Esophagus (tissue), 2 donors: Measurements from ENCODE around the gene TANGO6. TPM values are rescaled to one million over a fixed set of nuclear protein-coding genes. Genes with fewer than 3 reads are reported as not detected.
A peak's percentile ranks its signal among the peaks of the same experiment; 100 is the strongest.

Experiments used
- H3K27ac ChIP-seq, 2 donors: one replicate each; pipeline ENCODE4 v1.5.1; 2013; ENCODE audit warnings: low read depth in 2 of 2, mild to moderate bottlenecking in 2 of 2, inconsistent platforms in 1 of 2, low read length in 1 of 2, moderate library complexity in 1 of 2
- H3K27me3 ChIP-seq, 2 donors: one replicate each; pipeline ENCODE4 v1.6.1; 2013; ENCODE audit warnings: low read length in 2 of 2, control low read depth in 1 of 2, mild to moderate bottlenecking in 1 of 2; ENCODE audit not compliant: insufficient read depth in 2 of 2, control insufficient read depth in 1 of 2
- H3K36me3 ChIP-seq, 2 donors: one replicate each; pipeline ENCODE4 v1.6.1; 2013; ENCODE audit warnings: low read length in 1 of 2; ENCODE audit not compliant: control insufficient read depth in 2 of 2, insufficient read depth in 2 of 2
- H3K4me1 ChIP-seq, 2 donors: one replicate each; pipeline ENCODE4 v1.6.1; 2013; ENCODE audit warnings: low read length in 1 of 2; ENCODE audit not compliant: control insufficient read depth in 2 of 2, insufficient read depth in 2 of 2
- H3K4me3 ChIP-seq, 2 donors: one replicate each; pipeline ENCODE4 v1.5.1; 2013; ENCODE audit warnings: low read length in 2 of 2, mild to moderate bottlenecking in 2 of 2, low read depth in 1 of 2, moderate library complexity in 1 of 2
- H3K9me3 ChIP-seq, 2 donors: one replicate each; pipeline ENCODE4 v1.6.1; 2013; ENCODE audit warnings: mild to moderate bottlenecking in 2 of 2, low read depth in 1 of 2, low read length in 1 of 2, moderate library complexity in 1 of 2; ENCODE audit not compliant: control insufficient read depth in 2 of 2, insufficient read depth in 1 of 2
- WGBS, 2 donors: extraction: QIAGEN DNeasy Blood & Tissue Kit; methylation state at CpG; one replicate each; pipeline ENCODE4 v1.1.7; 2013; 5-methylcytosine and 5-hydroxymethylcytosine counted together
- polyA plus RNA-seq, 2 donors: library from polyadenylated mRNA; stranded (reverse); fragments of 200-250 nt; gene quantifications; one replicate each; pipeline ENCODE4 v1.2.3, GENCODE V29; 2013
- donor health status: healthy with polysubstance abuse.
- donor health status: Bipolar disorder and iron deficiency.

Gene TANGO6
- polyA plus RNA-seq, 2 donors = 2.2 to 4.8 TPM

DNA sequence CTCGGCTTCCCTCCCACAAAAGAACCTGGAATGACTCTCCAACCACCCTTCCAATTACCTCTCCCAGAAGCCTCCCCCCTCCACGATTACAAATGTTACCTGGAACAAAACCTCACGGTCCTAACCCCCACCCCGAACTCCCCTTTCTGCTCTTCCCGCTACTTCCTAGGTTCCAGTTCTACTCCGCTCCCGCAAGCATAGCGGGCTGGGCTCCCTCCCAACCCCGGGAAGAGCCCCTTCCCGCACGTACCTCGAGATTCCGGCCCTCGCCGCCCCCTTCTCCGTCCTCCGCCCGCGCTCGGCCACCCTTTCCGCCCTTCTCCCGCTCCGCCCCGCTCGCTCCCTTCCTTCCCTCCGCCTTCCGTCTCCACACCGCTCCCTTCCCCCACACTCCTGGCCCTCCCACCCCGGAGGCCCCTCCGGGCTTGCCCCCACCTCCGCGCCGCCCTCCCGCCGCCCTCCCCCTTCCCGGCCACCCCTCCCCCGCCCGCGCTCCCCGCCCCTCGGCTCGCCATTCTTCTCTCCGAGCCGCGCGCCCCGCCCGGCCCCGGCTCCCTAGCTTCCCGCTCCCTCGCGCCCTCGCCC lies 288.6 kb downstream of the TANGO6 start:
- Histone ChIP-seq H3K36me3 (peaks cover 0 to 6% of the 10 kb centered on the region in 2 donors), H3K9me3 (no peaks in the 10 kb centered on the region), H3K27me3 (no peaks in the 10 kb centered on the region), H3K4me1 (no peaks in the 10 kb centered on the region), H3K4me3 (peak overlapping the region; percentile 94 to 97), H3K27ac (peak overlapping the region; percentile 97 to 98)
- WGBS, 2 donors = 1% methylated on average over 31 to 52 of the region's 53 CpGs

DNA sequence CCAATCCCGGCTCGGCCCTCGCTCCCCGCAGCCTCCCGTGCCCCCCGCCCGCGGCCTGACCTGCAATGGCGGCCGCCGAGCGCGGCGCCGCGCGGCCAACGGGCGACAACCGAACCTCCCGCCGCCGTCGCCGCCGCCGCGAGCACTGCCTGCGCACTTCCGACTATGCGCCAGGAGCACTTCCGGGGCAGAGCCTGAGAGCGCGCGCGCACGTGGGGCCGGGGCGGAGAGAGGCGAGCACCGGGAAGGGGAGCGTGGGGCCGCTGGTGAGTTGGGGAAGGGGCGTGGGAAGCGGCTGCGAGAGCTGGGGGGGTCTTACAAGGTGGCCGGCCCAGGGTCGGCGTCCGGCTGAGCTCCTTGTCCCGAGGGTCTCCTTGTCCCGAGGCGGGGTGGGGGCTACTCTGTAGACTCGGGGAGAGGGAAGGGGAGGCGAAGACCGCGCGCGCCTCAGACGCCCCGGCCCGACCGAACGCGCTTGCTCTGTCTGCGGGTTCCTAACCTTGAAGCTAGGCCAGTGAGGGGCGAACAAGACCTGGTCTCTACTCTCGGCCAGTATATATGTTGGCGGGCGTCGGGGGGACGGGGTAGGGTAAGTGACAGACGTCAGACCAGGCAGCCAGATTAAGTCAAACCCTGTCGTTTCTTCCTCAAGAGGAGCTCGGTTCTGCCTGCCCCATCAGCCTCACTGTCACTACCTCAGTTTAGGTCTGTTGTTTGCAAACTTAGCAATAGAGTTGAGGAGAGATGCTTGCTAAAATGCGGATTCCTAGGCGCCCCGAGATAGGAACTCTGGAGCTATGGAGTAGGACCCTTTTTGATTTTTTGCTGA lies 289.3 kb downstream of the TANGO6 start, which contains the start of the genes CHTF8 and UTP4:
Gene CHTF8, minus strand, starts transcription at position 165 of the 829 bp plus-strand sequence. CDS start 11,130 bp downstream, outside the sequence.
Gene UTP4, plus strand, starts transcription at position 226 of the 829 bp plus-strand sequence. CDS start 811 bp downstream, outside the sequence.
- WGBS, 2 donors = 1% methylated on average over 78 of the region's 78 CpGs
- no peaks in the 10 kb centered on the region for H3K27me3 ChIP-seq
- H3K4me3 ChIP-seq = peak within 1 kb of the TSS; percentile 94 to 97
- H3K9me3 ChIP-seq = no peaks in the 10 kb centered on the region
- H3K4me1 ChIP-seq = no peaks in the 10 kb centered on the region
- peak within 1 kb of the TSS; percentile 97 to 98 for H3K27ac ChIP-seq
- peaks cover 0 to 6% of the 10 kb centered on the region in 2 donors for H3K36me3 ChIP-seq

DNA sequence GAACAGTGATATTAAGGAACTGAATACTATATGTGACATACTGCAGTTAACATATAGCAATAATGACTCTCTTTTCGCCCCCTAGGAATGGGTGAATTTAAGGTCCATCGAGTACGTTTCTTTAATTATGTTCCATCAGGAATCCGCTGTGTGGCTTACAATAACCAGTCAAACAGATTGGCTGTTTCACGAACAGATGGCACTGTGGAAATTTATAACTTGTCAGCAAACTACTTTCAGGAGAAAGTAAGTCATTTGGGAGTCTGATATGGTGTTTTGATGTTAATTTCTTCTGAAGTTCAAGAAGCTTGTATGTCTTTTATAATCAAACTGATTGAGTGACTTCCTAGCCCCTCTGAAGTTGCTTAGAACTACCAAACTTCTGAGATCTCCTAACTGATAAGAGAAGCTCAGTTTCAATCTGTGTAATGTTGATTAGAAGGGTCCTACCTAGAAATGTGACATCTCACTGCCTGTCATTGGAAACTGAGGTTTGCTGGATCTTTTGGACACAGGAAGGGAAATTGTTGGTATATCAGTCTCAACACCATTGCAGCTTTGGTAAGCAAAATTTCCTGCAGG lies 290.1 kb downstream of the TANGO6 start:
- 29 to 32% methylated on average over 5 of the region's 5 CpGs for WGBS, 2 donors
- H3K27me3 ChIP-seq = no peaks in the 10 kb centered on the region
- no peaks in the 10 kb centered on the region for H3K4me1 ChIP-seq
- H3K36me3 ChIP-seq = peaks cover 3 to 8% of the 10 kb centered on the region in 2 donors
- H3K4me3 ChIP-seq = peak overlapping the region; percentile 94 to 97
- H3K9me3 ChIP-seq = no peaks in the 10 kb centered on the region
- H3K27ac ChIP-seq = no peak overlapping the region

Other genes starting within 250 kb of the TANGO6 start
- gene CDH3, start 198.2 kb upstream of the TANGO6 start, polyA plus RNA-seq = 10 to 100 TPM; 12.2 to 36.3 TPM
- 10 to 100 TPM; 92.0 to 96.6 TPM for gene CDH1, start 106.2 kb upstream of the TANGO6 start, polyA plus RNA-seq